Right ventricle myocardium inferior (tissue), 1 donor: ENCODE measurements around the gene KCNN1. TPM values are rescaled to one million over a fixed set of nuclear protein-coding genes. Genes with fewer than 3 reads are reported as not detected.

ENCODE experiments used
- ATAC-seq: fragments of 200-7000 bp; cut with Tn5 transposase; one replicate; pipeline ENCODE4 v1.9.1; 2020; ENCODE audit warnings: mild to moderate bottlenecking, moderate library complexity
- DNase-seq: peaks from one replicate; pipeline ENCODE4 v3.0.0; 2021; ENCODE audit errors: missing footprints
- intact Hi-C: fragments of 100-400 bp; cut with DNase I; formaldehyde crosslinking; loops from one replicate; pipeline ENCODE4 v1.11.0; 2022
- total RNA-seq: library from RNA; stranded (reverse); fragmentation: NEBNext Ultra II Directional; extraction: Animal tissue kit (Norgen Biotek cat#: 25700); gene quantifications from one replicate; pipeline ENCODE4 v1.2.1, GENCODE V29; 2021
- donor health status: DM: no; HTN: yes; CAD: no; lungs with severe emphysema.

KCNN1 gene
- total RNA-seq, 1 donor from 2014 or later = not detected

- intact Hi-C loops = loop anchor here (10.0 kb wide), 1 partner anchor 110 kb away; no protein-coding TSS in a partner anchor
- ATAC-seq = no peak
- DNase-seq = no peak
These were observed 22.6 kb upstream of the KCNN1 start for GRCh38 chr19:17944301-17944700.

GRCh38 chr19:17946965-17947784 is 19.7 kb upstream of the KCNN1 start:
- intact Hi-C loops = loop anchor here (10.0 kb wide), 1 partner anchor 108 kb away; no protein-coding TSS in a partner anchor
- ATAC-seq (peak; percentile 35), DNase-seq (no peak)

GRCh38 chr19:17947815-17948513 is 18.9 kb upstream of the KCNN1 start:
- ATAC-seq (peak; percentile 88), DNase-seq (peak; percentile 94)
- intact Hi-C loops = loop anchor here (10.0 kb wide), 1 partner anchor 107 kb away; no protein-coding TSS in a partner anchor

GRCh38 chr19:17948514-17948900 is 18.4 kb upstream of the KCNN1 start:
- no peak for DNase-seq
- ATAC-seq = no peak
- intact Hi-C loops = loop anchor here (10.0 kb wide), 1 partner anchor 106 kb away; no protein-coding TSS in a partner anchor

- ATAC-seq (no peak), DNase-seq (no peak)
- intact Hi-C loops = loop anchor here (10.0 kb wide), 1 partner anchor 106 kb away; no protein-coding TSS in a partner anchor
These were observed 17.7 kb upstream of the KCNN1 start for GRCh38 chr19:17948931-17949930.

- intact Hi-C loops = loop anchor here (10.0 kb wide), 1 partner anchor 105 kb away; no protein-coding TSS in a partner anchor
- ATAC-seq (no peak), DNase-seq (no peak)
These were observed 17.0 kb upstream of the KCNN1 start for GRCh38 chr19:17949956-17950309.

GRCh38 chr19:17950310-17951156 is 16.4 kb upstream of the KCNN1 start:
- intact Hi-C loops = no loop called here
- DNase-seq (no peak), ATAC-seq (no peak)

GRCh38 chr19:17951157-17951989 is 15.5 kb upstream of the KCNN1 start:
- no peak for ATAC-seq
- intact Hi-C loops = no loop called here

GRCh38 chr19:17951990-17952976 is 14.6 kb upstream of the KCNN1 start:
- intact Hi-C loops = no loop called here
- DNase-seq = no peak
- ATAC-seq = no peak

More at GRCh38 chr19:17951157-17951989, 15.5 kb upstream of the KCNN1 start:
- DNase-seq = no peak

GRCh38 chr19:17953316-17953801 is 13.5 kb upstream of the KCNN1 start:
- intact Hi-C loops = no loop called here
- ATAC-seq (no peak), DNase-seq (no peak)

GRCh38 chr19:17953869-17954268 is 13.0 kb upstream of the KCNN1 start:
- DNase-seq = no peak
- ATAC-seq = no peak
- intact Hi-C loops = no loop called here

GRCh38 chr19:17954401-17954800 is 12.5 kb upstream of the KCNN1 start:
- DNase-seq = no peak
- no peak for ATAC-seq
- intact Hi-C loops = no loop called here

GRCh38 chr19:17957149-17957849 is 9.6 kb upstream of the KCNN1 start:
- DNase-seq (no peak), ATAC-seq (no peak)
- intact Hi-C loops = no loop called here

- intact Hi-C loops = no loop called here
- ATAC-seq = no peak
- DNase-seq = no peak
These were observed 9.0 kb upstream of the KCNN1 start for GRCh38 chr19:17957885-17958284.
